ENCODE data around the gene DEDD. TPM values are rescaled to one million over a fixed set of nuclear protein-coding genes. Genes with fewer than 3 reads are reported as not detected.

Gene DEDD
- total and polyA plus RNA-seq, 2 experiments from 2014 or later, result 22.8 to 35.3 TPM

- H3K4me1 ChIP-seq (ENCODE audit: insufficient read depth), result peaks cover 8% of the 10 kb centered on the region; the same call in 1 of the 2 replicates
- peaks cover 5% of the 10 kb centered on the region; the same call in 1 of the 2 replicates for H3F3A ChIP-seq (replicated peaks; ENCODE audit: low read depth)
- H4K20me1 ChIP-seq (replicated peaks; ENCODE audit: insufficient read depth), result no peaks in the 10 kb centered on the region
- Mint-ChIP-seq H3K36me3 (ENCODE audit: low read depth) (no peaks in the 10 kb centered on the region; the same call in 2 of the 3 replicates), H3K9me3 (no peaks in the 10 kb centered on the region), H3K27me3 (ENCODE audit: insufficient read depth, low read depth, poor library complexity) (peaks cover 10% of the 10 kb centered on the region), H3K27ac (no peak overlapping the region), H3K4me3 (no peak overlapping the region), H3K4me1 (peaks cover 8% of the 10 kb centered on the region)
- no peaks in the 10 kb centered on the region for H3K36me3 ChIP-seq (ENCODE audit: insufficient read depth)
- no peak overlapping the region for H2AFZ ChIP-seq
- no peaks in the 10 kb centered on the region for H3K27me3 ChIP-seq (ENCODE audit: insufficient read depth)
- no peaks in the 10 kb centered on the region for H3K79me2 ChIP-seq (replicated peaks; ENCODE audit: insufficient read depth)
- TF ChIP-seq ZNF331 (CRISPR knock-in tag; IDR thresholded peaks at IDR 0.05; ENCODE audit: low read depth), result no peak
- no peak for TF ChIP-seq CTCF (conservative IDR thresholded peaks at IDR 0.05; ENCODE audit: low read depth in 2 of 2)
- no peak for TF ChIP-seq ETS1 (IDR thresholded peaks at IDR 0.05)
- no peak for TF ChIP-seq JUNB (IDR thresholded peaks at IDR 0.05; ENCODE audit: unreplicated experiment)
- no peak for TF ChIP-seq ZNF114 (CRISPR knock-in tag; IDR thresholded peaks at IDR 0.05)
- TF ChIP-seq EZH2 (IDR thresholded peaks at IDR 0.05; ENCODE audit: low read depth, unreplicated experiment), result no peak
- TF ChIP-seq POLR2AphosphoS5 (IDR thresholded peaks at IDR 0.05; ENCODE audit: low read depth), result no peak
- TF ChIP-seq ZNF462 (CRISPR knock-in tag; IDR thresholded peaks at IDR 0.05), result no peak
- TF ChIP-seq NANOG (IDR thresholded peaks at IDR 0.05; ENCODE audit: borderline replicate concordance), result no peak
- no peak for TF ChIP-seq EZH2phosphoT487 (IDR thresholded peaks at IDR 0.05; ENCODE audit: unreplicated experiment)
- H3K4me3 ChIP-seq, result no peak overlapping the region
- H3K9me2 ChIP-seq (ENCODE audit: insufficient read depth), result no peaks in the 10 kb centered on the region; the same call in 1 of the 2 replicates
- no peak overlapping the region for H3K4me2 ChIP-seq
- ATAC-seq (no peak), DNase-seq (ENCODE audit: low spot score) (no peak)
- no peak overlapping the region for H3K27ac ChIP-seq (ENCODE audit: low read depth)
Observed at GRCh38 chr1:161077426-161077825, 55.0 kb downstream of the DEDD start.
